DOHH2 (cell line): ENCODE measurements around the gene CLEC10A.

Source experiments
- CTCF ChIP-seq: fragments of 200-600 bp; sonication (generic); IDR thresholded peaks from one replicate; pipeline ENCODE4 v1.5.1; 2014; ENCODE audit warnings: antibody characterized with exemption, mild to moderate bottlenecking, low read depth, low read length; ENCODE audit not compliant: poor library complexity, severe bottlenecking
- EZH2phosphoT487 ChIP-seq: fragments of 200-600 bp; sonication (generic); IDR thresholded peaks from 2 replicates; pipeline ENCODE4 v1.6.1; 2017; ENCODE audit warnings: borderline replicate concordance, mild to moderate bottlenecking, antibody characterized with exemption, low read length, moderate library complexity, mixed read lengths

DNA sequence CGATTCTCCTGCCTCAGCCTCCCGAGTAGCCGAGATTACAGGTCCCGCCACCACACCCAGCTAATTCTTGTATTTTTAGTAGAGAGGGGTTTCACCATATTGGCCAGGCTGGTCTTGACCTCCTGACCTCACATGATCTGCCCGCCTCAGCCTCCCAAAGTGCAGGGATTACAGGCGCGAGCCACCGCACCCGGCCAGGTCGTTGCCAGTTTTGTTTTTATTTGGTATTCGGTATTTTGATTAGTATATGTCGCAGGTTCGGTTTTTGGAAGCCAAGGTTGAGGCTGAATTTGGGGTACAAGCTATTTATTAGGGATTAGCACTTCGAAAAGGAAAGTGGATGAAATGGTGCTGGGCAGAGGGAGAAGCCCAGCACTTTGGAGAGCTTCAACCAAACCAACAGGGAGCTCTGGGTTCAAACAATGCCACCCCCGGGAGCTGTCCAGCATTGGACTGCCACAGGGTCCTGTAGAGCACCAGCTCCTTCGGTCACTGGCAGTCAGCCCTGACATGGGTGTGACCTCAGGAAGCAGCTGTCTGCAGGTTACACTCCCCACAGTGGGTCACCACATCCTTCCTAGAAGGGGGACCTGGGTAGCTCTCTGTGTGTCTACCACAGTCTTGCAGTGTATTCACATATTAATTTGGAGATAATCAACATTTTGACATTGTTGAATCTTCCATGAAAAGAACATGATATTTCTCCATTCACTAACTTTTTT lies 1.5 kb upstream of the CLEC10A start:
- no peak for TF ChIP-seq CTCF
- no peak for TF ChIP-seq EZH2phosphoT487
